ENCODE data around the gene SUDS3.

The SUDS3 gene

DNA sequence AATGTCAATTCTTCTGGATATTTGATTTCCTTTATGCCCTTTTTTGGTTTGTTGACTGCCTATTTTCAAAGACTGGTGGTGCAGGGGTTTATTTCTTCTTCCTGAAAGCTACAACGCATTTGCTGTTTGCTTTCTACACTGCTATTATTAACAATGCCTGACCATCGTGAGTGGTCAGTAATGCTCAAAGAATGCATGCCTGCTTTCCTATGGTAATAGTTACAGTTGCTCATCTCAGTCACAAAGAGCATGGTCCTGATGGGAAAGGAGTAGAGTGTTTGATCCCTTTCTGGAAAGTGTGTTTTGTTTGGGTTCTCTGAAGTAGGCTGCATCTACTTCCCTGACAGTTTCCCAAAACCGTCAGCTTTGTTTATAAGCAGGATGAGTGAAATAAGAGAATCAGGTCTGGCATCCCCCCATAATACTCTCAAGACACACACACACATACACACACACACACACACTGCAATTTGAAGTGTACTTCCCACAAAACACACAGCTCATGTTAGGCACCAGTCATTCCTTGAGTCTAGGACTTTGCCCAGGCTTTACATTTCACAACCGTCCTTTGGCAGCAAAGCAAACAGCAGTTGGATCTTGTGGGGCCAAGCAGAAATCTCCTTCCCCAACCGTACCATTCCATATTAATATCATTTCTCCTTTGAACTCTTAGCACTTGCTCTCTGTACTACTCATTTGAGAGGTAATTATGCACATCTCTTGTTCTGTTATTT lies 56.6 kb downstream of the SUDS3 start:
- no peaks in the 10 kb centered on the region for H3K4me1 Mint-ChIP-seq (ENCODE audit: low read depth)
- H3K4me3 Mint-ChIP-seq = no peak overlapping the region
- H3K27me3 Mint-ChIP-seq (ENCODE audit: low read depth) = no peaks in the 10 kb centered on the region
- no peaks in the 10 kb centered on the region for H3K36me3 Mint-ChIP-seq (ENCODE audit: low read depth)
- no peak overlapping the region for H3K27ac Mint-ChIP-seq
- no peaks in the 10 kb centered on the region for H3K9me3 Mint-ChIP-seq

DNA sequence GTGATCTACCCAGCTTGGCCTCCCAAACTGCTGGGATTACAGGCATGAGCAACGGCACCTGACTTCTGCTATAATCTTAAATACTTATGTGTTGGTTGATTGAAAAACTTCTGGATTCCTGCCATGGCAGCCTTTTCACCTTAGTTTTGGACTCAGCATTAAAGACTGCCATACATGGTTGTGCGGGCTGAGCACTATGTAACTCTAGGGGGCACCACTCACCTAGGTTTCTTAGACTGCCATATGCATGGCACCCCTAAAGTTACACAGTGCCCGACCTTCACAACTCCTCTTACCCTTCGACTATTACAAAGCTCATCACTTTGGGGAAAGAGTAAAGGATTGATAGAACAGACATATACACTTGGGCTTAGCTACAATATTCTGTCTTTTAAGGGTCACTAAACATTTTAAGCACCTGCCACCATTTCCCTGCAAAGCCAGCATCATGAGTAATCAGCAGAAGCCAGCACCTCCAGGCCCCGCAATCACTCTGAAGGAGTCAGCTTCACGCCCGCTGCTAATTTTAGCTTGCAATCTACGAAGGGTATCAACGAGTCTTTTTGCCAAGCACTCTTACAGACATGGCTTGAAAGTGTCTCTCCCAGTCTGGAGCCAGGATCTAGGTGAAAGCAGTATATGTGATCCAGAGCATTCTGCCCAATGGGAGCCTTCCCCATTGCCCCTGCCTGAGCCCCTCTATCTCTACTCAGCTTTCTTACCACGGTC lies 59.8 kb downstream of the SUDS3 start:
- Mint-ChIP-seq H3K4me3 (no peak overlapping the region), H3K9me3 (no peaks in the 10 kb centered on the region), H3K36me3 (ENCODE audit: low read depth) (no peaks in the 10 kb centered on the region), H3K4me1 (ENCODE audit: low read depth) (no peaks in the 10 kb centered on the region), H3K27me3 (ENCODE audit: low read depth) (no peaks in the 10 kb centered on the region), H3K27ac (no peak overlapping the region)

DNA sequence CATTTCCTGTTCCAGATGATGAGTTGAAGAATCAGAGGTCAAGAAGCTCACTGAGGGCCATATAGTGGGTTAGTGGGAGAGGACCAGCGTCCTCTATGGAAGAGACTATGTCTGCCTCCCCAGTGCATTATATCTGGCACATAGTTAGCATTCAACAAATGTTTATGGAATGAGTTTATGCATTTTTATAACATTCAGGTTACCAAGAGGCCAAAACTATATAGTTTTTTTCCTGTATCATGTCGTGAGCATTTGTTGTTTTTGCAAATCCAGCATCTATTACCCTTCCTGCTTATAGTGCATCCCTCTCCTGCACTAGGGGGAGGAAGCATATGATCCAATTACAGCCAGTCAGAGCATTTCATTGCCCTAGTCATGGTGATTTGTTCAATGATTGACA lies 60.6 kb downstream of the SUDS3 start:
- Mint-ChIP-seq H3K36me3 (ENCODE audit: low read depth) (no peaks in the 10 kb centered on the region), H3K9me3 (no peaks in the 10 kb centered on the region), H3K27ac (no peak overlapping the region), H3K4me3 (no peak overlapping the region), H3K4me1 (ENCODE audit: low read depth) (no peaks in the 10 kb centered on the region), H3K27me3 (ENCODE audit: low read depth) (no peaks in the 10 kb centered on the region)

DNA sequence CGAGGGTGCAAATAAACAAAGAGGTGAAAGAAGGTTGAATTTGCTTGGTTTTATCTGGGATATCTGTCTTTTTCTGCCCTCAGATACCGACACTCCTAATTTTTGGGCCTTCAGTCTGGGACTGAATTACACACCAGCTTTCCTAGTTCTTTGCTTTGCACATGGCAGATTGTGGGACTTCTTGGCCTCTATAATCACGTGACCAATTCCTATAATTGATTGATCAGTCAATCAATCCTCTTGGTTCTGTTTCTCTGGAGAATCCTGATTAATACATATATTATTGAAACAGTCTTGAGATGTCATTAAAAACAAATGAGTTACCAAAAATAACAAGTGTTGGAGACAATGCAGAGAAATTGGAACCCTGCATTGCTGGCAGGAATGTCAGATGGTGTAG lies 62.7 kb downstream of the SUDS3 start:
- Mint-ChIP-seq H3K4me1 (ENCODE audit: low read depth) (no peaks in the 10 kb centered on the region), H3K9me3 (no peaks in the 10 kb centered on the region), H3K27ac (no peak overlapping the region), H3K27me3 (ENCODE audit: low read depth) (no peaks in the 10 kb centered on the region), H3K4me3 (no peak overlapping the region), H3K36me3 (ENCODE audit: low read depth) (no peaks in the 10 kb centered on the region)

DNA sequence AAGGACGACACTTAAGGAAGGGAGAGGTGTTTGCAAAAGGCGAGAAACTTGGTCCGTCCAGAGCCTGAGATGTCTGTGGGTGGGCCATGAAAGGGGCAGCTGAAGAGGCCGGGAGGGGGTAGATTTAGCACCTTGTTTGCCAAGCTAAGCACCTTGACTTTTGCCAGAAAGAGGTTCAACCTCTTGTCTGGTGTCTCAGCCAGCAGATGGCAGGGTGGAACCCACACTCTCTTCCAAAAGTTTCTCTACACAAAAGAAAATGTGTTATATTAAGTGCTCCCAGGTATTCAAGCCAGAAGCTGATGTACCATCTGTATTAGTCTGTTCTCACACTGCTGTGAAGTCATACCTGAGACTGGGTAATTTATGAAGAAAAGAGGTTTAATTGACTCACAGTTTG lies 69.9 kb downstream of the SUDS3 start:
- Mint-ChIP-seq H3K27me3 (ENCODE audit: low read depth) (no peaks in the 10 kb centered on the region), H3K4me3 (no peak overlapping the region), H3K36me3 (ENCODE audit: low read depth) (no peaks in the 10 kb centered on the region), H3K27ac (no peak overlapping the region), H3K4me1 (ENCODE audit: low read depth) (no peaks in the 10 kb centered on the region), H3K9me3 (no peaks in the 10 kb centered on the region)

DNA sequence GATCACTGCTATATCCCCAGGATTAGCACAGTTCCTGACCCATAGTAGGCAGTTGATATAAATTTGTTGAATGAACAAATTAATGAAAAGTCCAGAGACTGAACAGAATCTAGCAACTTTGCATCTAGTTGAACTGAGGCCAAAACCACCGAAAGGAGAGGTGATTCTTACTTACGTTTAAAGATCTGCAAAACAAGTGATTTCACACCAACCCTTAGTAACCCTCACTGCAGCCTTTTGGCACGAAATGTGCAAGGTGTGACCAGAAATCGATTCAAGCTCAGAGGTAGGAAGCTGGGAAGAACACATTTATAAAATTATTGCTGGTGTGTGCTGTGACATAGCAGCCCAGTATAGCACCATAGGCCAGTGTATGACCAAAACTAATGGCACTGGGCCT lies 70.8 kb downstream of the SUDS3 start:
- Mint-ChIP-seq H3K27me3 (ENCODE audit: low read depth) (no peaks in the 10 kb centered on the region), H3K4me1 (ENCODE audit: low read depth) (no peaks in the 10 kb centered on the region), H3K27ac (no peak overlapping the region), H3K9me3 (no peaks in the 10 kb centered on the region), H3K4me3 (no peak overlapping the region), H3K36me3 (ENCODE audit: low read depth) (no peaks in the 10 kb centered on the region)

DNA sequence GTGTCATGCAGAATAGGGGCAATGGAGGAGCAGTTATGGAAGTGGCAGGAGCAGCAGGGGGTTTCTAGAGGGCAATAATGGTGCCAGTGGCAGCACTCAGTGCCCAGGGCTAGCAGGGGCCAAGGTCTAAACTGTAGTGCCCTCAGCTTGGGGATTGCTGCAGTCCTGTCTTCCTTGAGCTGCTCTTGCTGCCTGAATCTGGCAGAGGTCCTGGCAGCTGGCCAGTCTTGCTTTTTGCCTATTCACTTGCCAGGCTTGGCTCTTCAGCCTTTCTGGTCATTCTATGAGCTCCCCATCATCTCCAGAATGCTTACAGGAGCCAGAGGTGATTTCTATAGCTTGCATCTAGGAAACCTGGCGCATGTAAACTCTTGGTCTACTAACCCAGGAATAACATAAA lies 72.0 kb downstream of the SUDS3 start:
- Mint-ChIP-seq H3K27me3 (ENCODE audit: low read depth) (no peaks in the 10 kb centered on the region), H3K4me3 (no peak overlapping the region), H3K9me3 (no peaks in the 10 kb centered on the region), H3K27ac (no peak overlapping the region), H3K36me3 (ENCODE audit: low read depth) (no peaks in the 10 kb centered on the region), H3K4me1 (ENCODE audit: low read depth) (no peaks in the 10 kb centered on the region)

DNA sequence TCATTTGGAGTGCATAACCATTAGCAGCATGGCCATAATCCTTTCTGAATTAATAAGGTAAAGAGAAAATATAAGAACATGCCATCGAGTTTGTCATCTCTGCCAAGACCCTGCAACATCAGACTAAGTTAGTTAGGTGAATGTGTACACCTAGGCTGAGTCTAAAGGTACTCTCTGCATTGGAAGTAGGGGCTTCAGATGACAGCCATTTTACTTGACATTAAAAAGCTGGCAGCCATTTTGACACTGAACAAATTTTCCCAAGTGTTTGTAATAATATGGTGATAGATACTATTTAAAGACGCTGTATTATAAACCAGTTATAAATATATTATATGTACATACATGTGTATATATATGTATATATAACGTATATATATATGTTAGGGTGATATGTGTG lies 79.0 kb downstream of the SUDS3 start:
- Mint-ChIP-seq H3K9me3 (no peaks in the 10 kb centered on the region), H3K27ac (no peak overlapping the region), H3K36me3 (ENCODE audit: low read depth) (no peaks in the 10 kb centered on the region), H3K4me3 (no peak overlapping the region), H3K27me3 (ENCODE audit: low read depth) (no peaks in the 10 kb centered on the region), H3K4me1 (ENCODE audit: low read depth) (no peaks in the 10 kb centered on the region)

DNA sequence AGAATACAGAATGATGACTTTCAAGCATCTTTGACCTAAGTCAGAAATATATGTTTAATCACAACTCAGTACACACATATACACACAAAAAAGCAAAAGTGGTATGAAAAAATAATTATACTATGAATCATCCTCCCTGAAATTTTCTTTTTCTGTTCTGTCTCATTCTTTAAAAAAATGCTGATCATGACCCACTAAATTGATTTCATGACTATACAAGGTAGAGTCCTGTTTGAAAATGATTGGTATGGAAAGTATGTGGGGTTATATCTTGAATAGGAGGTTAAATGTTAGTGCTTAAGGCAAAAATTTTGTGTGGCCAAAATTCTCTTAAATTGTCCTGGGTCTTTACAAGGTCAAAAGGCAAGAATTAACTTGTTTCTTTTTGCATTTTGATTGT lies 80.4 kb downstream of the SUDS3 start:
- Mint-ChIP-seq H3K9me3 (no peaks in the 10 kb centered on the region), H3K27ac (no peak overlapping the region), H3K36me3 (ENCODE audit: low read depth) (no peaks in the 10 kb centered on the region), H3K27me3 (ENCODE audit: low read depth) (no peaks in the 10 kb centered on the region), H3K4me3 (no peak overlapping the region), H3K4me1 (ENCODE audit: low read depth) (no peaks in the 10 kb centered on the region)

DNA sequence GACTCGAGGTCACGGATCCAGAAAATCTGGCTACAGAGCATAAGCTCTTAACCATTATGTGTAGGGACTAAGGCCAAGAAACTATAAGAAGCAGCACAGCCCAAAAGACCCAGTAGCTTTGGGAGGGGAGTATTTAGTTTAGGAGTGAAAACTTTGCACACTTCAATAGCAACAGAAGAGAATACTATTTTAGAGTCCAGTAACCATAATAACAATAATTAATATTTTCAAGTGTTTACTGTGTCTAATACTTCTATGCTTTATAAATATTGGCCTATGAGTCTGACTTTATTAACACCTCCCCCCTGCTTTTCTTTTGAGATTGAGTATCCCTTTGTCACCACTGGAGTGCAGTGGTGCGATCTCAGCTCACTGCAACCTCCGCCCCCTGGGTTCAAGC lies 82.8 kb downstream of the SUDS3 start:
- H3K27ac Mint-ChIP-seq = no peak overlapping the region
- H3K27me3 Mint-ChIP-seq (ENCODE audit: low read depth) = no peaks in the 10 kb centered on the region
- no peak overlapping the region for H3K4me3 Mint-ChIP-seq
- H3K9me3 Mint-ChIP-seq = no peaks in the 10 kb centered on the region
- no peaks in the 10 kb centered on the region for H3K4me1 Mint-ChIP-seq (ENCODE audit: low read depth)
- no peaks in the 10 kb centered on the region for H3K36me3 Mint-ChIP-seq (ENCODE audit: low read depth)

DNA sequence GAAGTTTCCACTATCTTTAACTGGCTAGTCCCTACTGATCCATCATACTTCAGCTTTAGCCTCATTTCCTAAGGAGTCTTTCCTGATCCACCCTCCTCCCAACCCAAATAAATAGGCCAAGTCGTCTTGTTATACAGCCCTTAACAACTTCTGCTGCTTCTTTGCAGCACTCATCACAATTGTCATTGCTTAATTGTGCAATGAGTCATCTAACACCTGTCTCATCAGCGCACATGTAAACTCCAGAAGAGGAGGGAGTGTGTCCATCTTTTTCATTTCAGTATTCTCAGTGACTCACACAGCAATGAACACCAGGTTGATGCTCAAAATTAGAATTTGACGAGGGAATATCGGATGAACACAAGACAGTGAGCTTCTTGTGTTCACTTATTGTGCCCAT lies 87.3 kb downstream of the SUDS3 start:
- Mint-ChIP-seq H3K27ac (no peak overlapping the region), H3K4me3 (no peak overlapping the region), H3K27me3 (ENCODE audit: low read depth) (no peaks in the 10 kb centered on the region), H3K36me3 (ENCODE audit: low read depth) (no peaks in the 10 kb centered on the region), H3K4me1 (ENCODE audit: low read depth) (no peaks in the 10 kb centered on the region), H3K9me3 (no peaks in the 10 kb centered on the region)

DNA sequence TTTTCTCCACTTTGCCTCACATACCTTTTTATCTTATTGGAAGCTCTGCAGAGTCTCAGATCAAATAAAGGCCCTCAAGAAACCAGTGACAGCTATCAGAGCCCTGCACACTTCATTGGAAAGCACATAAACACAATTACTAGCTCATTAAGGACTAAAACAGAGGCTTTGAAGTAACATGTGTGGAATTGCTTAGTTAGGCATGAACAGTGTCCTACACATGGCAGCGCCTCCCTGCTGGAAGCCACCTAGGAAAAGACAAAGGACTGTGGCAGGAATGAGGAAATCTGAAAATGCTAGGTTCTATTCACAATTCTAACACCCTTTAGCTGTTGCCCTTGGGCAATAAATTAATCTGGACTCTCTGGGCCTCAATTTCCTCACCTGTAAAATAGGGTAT lies 89.4 kb downstream of the SUDS3 start:
- no peak overlapping the region for H3K4me3 Mint-ChIP-seq
- no peak overlapping the region for H3K27ac Mint-ChIP-seq
- no peaks in the 10 kb centered on the region for H3K36me3 Mint-ChIP-seq (ENCODE audit: low read depth)
- no peaks in the 10 kb centered on the region for H3K27me3 Mint-ChIP-seq (ENCODE audit: low read depth)
- H3K4me1 Mint-ChIP-seq (ENCODE audit: low read depth) = no peaks in the 10 kb centered on the region
- no peaks in the 10 kb centered on the region for H3K9me3 Mint-ChIP-seq

All from T-helper 1 cell treated with Interleukin-12 subunit alpha and Interleukin-12 subunit beta and Interleukin-4 antibody, amounts not matched to agents 30 μg/mL and 1 μg/mL, for 36 hours (primary cell).